A549 treated with AZD2906 at 1 μM for 4 hours (cell line): ENCODE measurements around the gene EIF5AL1. TPM values are rescaled to one million over a fixed set of nuclear protein-coding genes. Genes with fewer than 3 reads are reported as not detected.

Experiments used
- total RNA-seq: library from RNA; stranded (reverse); fragments of 200-300 nt; extraction: Qiagen RNA extraction; gene quantifications from 5 replicates; pipeline ENCODE4 v1.2.3, GENCODE V29; 2022

The EIF5AL1 gene
- 2.0 to 3.1 TPM (median 2.5 TPM) in 5 replicates for total RNA-seq

GRCh38 chr10:79511891-79512583 is at the start of gene EIF5AL1:
Gene EIF5AL1, plus strand, starts transcription at chr10:79512533. Its CDS starts 117 bp downstream, at chr10:79512650.

GRCh38 chr10:79560160-79560709 is 47.9 kb downstream of the EIF5AL1 start, which contains the start of gene SFTPA2:
Gene SFTPA2, minus strand, starts transcription at chr10:79560407. Its CDS starts 924 bp downstream, at chr10:79559483.

Other genes with a start within 250 kb of the EIF5AL1 start
- gene PPIF, start 165.1 kb upstream of the EIF5AL1 start, total RNA-seq, result 124 to 170 TPM (median 132 TPM) in 5 replicates
- gene ZCCHC24, start 66.9 kb upstream of the EIF5AL1 start, total RNA-seq, result 2.5 to 4.0 TPM (median 3.4 TPM) in 5 replicates
- gene SFTPA2, start 47.9 kb downstream of the EIF5AL1 start, total RNA-seq, result not detected in 5 replicates
- gene SFTPA1, start 98.4 kb downstream of the EIF5AL1 start, total RNA-seq, result not detected in 5 replicates
- gene NUTM2B, start 190.7 kb downstream of the EIF5AL1 start, total RNA-seq, result 0.19 to 0.42 TPM (median 0.26 TPM) in 5 replicates